Adrenal gland (tissue), 12 donors: ENCODE measurements around the gene RHO. TPM values are rescaled to one million over a fixed set of nuclear protein-coding genes. Genes with fewer than 3 reads are reported as not detected.

Source experiments
- DNase-seq, 7 donors: peaks; one replicate each; pipeline ENCODE4 v3.0.0-alpha.2; 2019 to 2020
- H3K27ac ChIP-seq, 5 donors: fragments of 200-600 bp; sonication (generic) in 4 of 5; 1 replicate in 3 of 5; 2 replicates in 2 of 5; pipeline versions ENCODE4 v1.5.1 to v1.8.0; 2016 to 2020; ENCODE audit warnings: mild to moderate bottlenecking in 1 of 5
- H3K27me3 ChIP-seq: fragments of 200-600 bp; 2 replicates; pipeline ENCODE4 v1.8.0; 2021
- H3K36me3 ChIP-seq, 2 donors: fragments of 200-600 bp; replicated peaks in 1 of 2; 1 replicate in 1 of 2; 2 replicates in 1 of 2; pipeline versions ENCODE4 v1.5.1 to v1.8.0; 2018 to 2022
- H3K4me1 ChIP-seq, 2 donors: fragments of 200-600 bp; replicated peaks in 1 of 2; 1 replicate in 1 of 2; 2 replicates in 1 of 2; pipeline versions ENCODE4 v1.5.1 to v1.8.0; 2018 to 2021
- H3K4me3 ChIP-seq, 4 donors: fragments of 200-600 bp; sonication (generic) in 3 of 4; one replicate each; pipeline ENCODE4 v1.5.1; 2016 to 2018
- H3K9me3 ChIP-seq, 3 donors: fragments of 200-600 bp; sonication (generic) in 1 of 3; replicated peaks in 1 of 3; 1 replicate in 2 of 3; 2 replicates in 1 of 3; pipeline versions ENCODE4 v1.5.1 to v1.8.0; 2016 to 2021
- POLR2A ChIP-seq, 2 donors: fragments of 450-650 bp; IDR thresholded peaks; one replicate each; pipeline ENCODE4 v1.6.1; 2017; ENCODE audit warnings: antibody characterized with exemption in 2 of 2, mild to moderate bottlenecking in 2 of 2, moderate library complexity in 1 of 2
- WGBS, 4 donors: extraction: QIAGEN DNeasy Blood & Tissue Kit in 2 of 4; methylation state at CpG; one replicate each; pipeline versions ENCODE4 v1.1.5 to v1.1.7; 2013 to 2017; 5-methylcytosine and 5-hydroxymethylcytosine counted together
- intact Hi-C, 2 donors: fragments of 100-400 bp; cut with DNase I; formaldehyde crosslinking; loops; one replicate each; pipeline versions ENCODE4 v1.14.1 to v1.15.0; 2022 to 2023
- polyA plus RNA-seq, 3 donors: library from polyadenylated mRNA; stranded (reverse); fragments of 200-250 nt in 2 of 3; fragments of 350-450 nt in 1 of 3; fragmentation: Illumina TruSeq in 1 of 3; extraction: RNeasy Lipid Tissue Mini Kit (QIAGEN cat#74804) in 1 of 3; gene quantifications; one replicate each; pipeline ENCODE4 v1.2.3, GENCODE V29; 2013 to 2014
- total RNA-seq, 9 donors: library from RNA; depleted of rRNA in 4 of 9; stranded (reverse); fragments of >200 nt in 4 of 9; fragments of 120-200 nt in 1 of 9; fragmentation: NEBNext Ultra II Directional in 1 of 9; extraction: Animal tissue kit (Norgen Biotek cat#: 25700) in 1 of 9; gene quantifications; one replicate each; pipeline versions ENCODE4 v1.1.0 to v1.2.4, GENCODE V29; 2013 to 2023
- TF ChIP-seq, protein P1 (sequence below), 6 experiments: fragments of 450-650 bp in 4 of 6; fragments of 200-600 bp in 2 of 6; sonication (generic) in 1 of 6; IDR thresholded peaks; 1 replicate in 5 of 6; 2 replicates in 1 of 6; pipeline versions ENCODE4 v1.5.1 to v1.8.0; 2016 to 2021; ENCODE audit warnings: antibody characterized with exemption in 6 of 6, mild to moderate bottlenecking in 2 of 6, moderate library complexity in 1 of 6
- donor health status: healthy with polysubstance abuse.
- donor health status: Bipolar disorder and iron deficiency.
- donor health status: DM: yes; HTN: yes; CAD: no.
- donor health status: DM: no; HTN: no; CAD: no.
- donor health status: DM: no; HTN: no; CAD: no.
- donor health status: DM: yes; HTN: yes; CAD: no.

Gene RHO
- total and polyA plus RNA-seq, 12 donors: not detected

DNA sequence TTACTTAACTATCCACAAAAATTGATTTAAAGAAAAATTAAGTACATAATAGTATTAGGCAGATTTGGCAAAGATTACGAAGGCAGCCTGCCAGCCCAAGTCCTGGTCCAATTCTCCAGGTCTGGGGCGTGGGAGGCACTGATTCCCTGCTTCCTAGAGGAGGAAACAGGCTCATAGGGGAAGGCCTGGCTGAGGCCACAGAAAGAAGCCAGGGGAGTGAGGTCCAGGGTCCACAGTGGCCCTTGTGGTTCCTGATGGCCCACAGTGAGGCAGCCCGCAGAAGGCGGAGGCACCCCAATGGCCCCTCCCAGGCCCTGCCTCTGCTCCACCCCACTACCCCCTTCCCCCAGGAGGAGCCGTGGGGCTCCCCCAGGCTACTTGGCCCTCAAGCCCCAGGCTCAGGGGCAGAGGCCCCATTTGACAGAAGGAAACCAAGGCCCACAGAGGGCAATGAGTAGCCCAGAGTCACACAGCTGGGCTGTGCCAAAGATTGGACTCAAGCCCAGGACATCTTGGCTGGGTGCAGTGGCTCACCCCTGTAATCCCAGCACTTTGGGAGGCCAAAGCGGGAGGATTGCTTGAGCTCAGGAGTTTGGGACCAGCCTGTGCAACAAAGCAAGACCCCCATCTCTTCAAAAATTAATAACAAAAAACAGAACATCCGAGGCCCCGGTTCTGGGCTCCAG lies 35.6 kb downstream of the RHO start:
- 81 to 85% (median 82%) methylated on average over 4 to 8 of the region's 8 CpGs for WGBS, 4 donors
- Histone ChIP-seq H3K9me3 (no peaks in the 10 kb centered on the region), H3K4me3 (no peak overlapping the region), H3K27ac (peak overlapping the region in 2 of 5 donors; percentile 44 to 46), H3K4me1 (peaks cover 27 to 32% of the 10 kb centered on the region in 2 donors), H3K27me3 (no peaks in the 10 kb centered on the region), H3K36me3 (peaks cover 0 to 49% of the 10 kb centered on the region in 2 donors)
- no peak for TF ChIP-seq POLR2A (IDR thresholded peaks at IDR 0.05)
- TF ChIP-seq, protein P1, sequence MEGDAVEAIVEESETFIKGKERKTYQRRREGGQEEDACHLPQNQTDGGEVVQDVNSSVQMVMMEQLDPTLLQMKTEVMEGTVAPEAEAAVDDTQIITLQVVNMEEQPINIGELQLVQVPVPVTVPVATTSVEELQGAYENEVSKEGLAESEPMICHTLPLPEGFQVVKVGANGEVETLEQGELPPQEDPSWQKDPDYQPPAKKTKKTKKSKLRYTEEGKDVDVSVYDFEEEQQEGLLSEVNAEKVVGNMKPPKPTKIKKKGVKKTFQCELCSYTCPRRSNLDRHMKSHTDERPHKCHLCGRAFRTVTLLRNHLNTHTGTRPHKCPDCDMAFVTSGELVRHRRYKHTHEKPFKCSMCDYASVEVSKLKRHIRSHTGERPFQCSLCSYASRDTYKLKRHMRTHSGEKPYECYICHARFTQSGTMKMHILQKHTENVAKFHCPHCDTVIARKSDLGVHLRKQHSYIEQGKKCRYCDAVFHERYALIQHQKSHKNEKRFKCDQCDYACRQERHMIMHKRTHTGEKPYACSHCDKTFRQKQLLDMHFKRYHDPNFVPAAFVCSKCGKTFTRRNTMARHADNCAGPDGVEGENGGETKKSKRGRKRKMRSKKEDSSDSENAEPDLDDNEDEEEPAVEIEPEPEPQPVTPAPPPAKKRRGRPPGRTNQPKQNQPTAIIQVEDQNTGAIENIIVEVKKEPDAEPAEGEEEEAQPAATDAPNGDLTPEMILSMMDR (IDR thresholded peaks at IDR 0.05): no peak
- no peak for DNase-seq
- intact Hi-C loops: no loop called here

DNA sequence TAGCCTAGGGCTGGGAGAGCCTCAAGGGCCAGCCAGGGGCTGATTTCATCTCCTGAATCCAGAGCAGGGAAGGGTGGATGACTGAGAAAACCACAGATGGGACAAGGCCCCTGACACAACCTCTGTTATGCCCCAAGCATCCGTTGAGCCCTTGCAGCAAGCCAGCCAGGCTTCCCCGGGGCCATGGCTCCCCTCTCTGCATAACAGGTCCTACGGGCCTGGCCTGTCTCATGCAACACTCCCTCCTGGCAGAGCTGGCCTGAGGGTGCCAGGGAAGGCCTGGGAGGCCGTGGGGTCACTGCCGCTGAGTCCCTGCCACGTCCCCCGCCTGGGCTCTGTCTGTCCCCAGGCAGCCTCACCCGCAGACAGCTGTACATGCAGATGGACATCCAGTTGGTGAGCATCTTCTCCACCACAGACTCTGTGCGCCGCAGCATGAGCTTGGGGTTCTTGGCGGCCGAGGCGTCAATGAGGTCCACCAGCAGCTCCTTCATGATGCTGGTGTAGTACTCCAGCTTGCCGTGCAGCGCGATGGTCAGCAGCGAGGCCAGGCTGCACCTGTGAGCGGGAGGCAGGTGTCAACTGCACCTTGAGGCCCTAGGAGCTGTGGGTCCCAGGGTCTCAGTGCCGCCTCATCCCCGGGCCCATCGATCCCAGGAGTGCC lies 36.7 kb downstream of the RHO start:
- TF ChIP-seq, protein P1 (IDR thresholded peaks at IDR 0.05): no peak
- Histone ChIP-seq H3K36me3 (peaks cover 0 to 48% of the 10 kb centered on the region in 2 donors), H3K4me1 (peaks cover 16 to 21% of the 10 kb centered on the region in 2 donors), H3K27ac (peak overlapping the region in 2 of 5 donors; percentile 44 to 46), H3K4me3 (no peak overlapping the region), H3K9me3 (no peaks in the 10 kb centered on the region), H3K27me3 (no peaks in the 10 kb centered on the region)
- DNase-seq: no peak
- 88 to 95% (median 92%) methylated on average over 2 to 21 of the region's 21 CpGs for WGBS, 4 donors
- intact Hi-C loops: no loop called here

DNA sequence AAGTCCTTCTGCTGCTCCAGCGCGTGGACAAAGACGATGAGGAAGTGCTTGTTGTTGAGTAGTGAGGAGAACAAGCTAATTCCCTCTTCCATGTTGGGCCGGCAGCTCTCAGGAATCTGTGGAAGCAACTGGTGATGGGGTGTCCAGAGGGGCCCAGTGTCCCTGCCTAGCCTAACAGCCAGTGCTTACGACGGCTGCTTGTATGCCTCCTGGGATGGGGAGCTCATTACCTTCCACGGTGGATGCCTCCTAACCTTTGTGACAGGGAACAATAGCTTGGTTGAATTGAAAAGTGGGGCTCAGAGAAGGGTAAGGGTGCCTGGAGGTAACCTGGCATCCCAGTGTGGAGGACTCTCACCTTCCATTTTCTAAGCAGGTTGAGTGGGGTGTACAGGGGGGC lies 37.5 kb downstream of the RHO start:
- intact Hi-C loops: no loop called here
- H3K36me3 ChIP-seq: peaks cover 0 to 56% of the 10 kb centered on the region in 2 donors
- WGBS, 4 donors: 95 to 100% (median 96%) methylated on average over 3 to 7 of the region's 7 CpGs

DNA sequence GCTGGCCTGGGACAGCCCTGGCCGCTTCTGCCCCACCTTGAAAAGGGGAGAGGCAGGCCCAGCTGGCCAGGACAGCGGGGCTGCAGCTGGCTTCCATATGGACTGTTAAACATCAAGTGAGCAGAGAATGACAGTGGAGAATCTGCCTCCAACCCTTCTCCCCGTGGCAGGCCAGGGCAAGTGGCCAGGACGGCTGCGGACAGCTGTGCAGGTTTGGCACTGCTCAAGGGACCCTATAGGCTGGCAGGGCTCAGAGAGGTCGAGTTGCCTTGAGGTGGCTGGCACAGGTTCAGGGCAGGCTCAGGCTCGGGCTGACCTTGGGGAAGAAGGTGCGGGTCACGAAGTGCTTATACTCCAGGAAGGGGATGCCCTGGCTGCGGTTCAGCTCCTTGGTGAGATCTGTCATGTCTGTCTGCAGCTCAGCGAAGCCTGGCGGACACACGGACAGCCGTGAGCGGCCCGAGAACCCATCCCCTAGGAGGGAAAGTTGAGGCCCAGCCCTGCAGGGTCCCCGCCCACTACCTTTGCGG lies 38.8 kb downstream of the RHO start:
- Histone ChIP-seq H3K27me3 (no peaks in the 10 kb centered on the region), H3K4me3 (no peak overlapping the region), H3K36me3 (peaks cover 0 to 61% of the 10 kb centered on the region in 2 donors), H3K4me1 (no peaks in the 10 kb centered on the region), H3K27ac (peak overlapping the region in 1 of 5 donors; percentile 58), H3K9me3 (no peaks in the 10 kb centered on the region)
- no peak for TF ChIP-seq POLR2A (IDR thresholded peaks at IDR 0.05)
- TF ChIP-seq, protein P1 (IDR thresholded peaks at IDR 0.05): no peak
- DNase-seq: peak in 1 of 7 donors; percentile 50
- WGBS, 4 donors: 71 to 75% (median 75%) methylated on average over 8 to 18 of the region's 18 CpGs
- intact Hi-C loops: no loop called here

More for the DNA sequence above, 37.5 kb downstream of the RHO start:
- Histone ChIP-seq H3K4me3 (no peak overlapping the region), H3K27ac (peak overlapping the region in 1 of 5 donors; percentile 46), H3K27me3 (no peaks in the 10 kb centered on the region), H3K9me3 (no peaks in the 10 kb centered on the region), H3K4me1 (peaks cover 8 to 13% of the 10 kb centered on the region in 2 donors)
- DNase-seq: no peak
- TF ChIP-seq POLR2A (IDR thresholded peaks at IDR 0.05): no peak
- TF ChIP-seq, protein P1 (IDR thresholded peaks at IDR 0.05): no peak
